Neural cell (in vitro differentiated cells): Measurements from ENCODE around the gene KCNMB2. TPM values are rescaled to one million over a fixed set of nuclear protein-coding genes. Genes with fewer than 3 reads are reported as not detected.

Source experiments
- H2AFZ ChIP-seq: fragments of 200-600, 300-800 bp; sonication (generic), shearing (Covaris generic); 2 replicates; pipeline ENCODE4 v1.6.0; 2014; ENCODE audit warnings: low read depth, mild to moderate bottlenecking, antibody characterized with exemption, low read length, moderate library complexity
- H3F3A ChIP-seq: fragments of 200-600 bp; shearing (Covaris generic); 2 replicates; pipeline ENCODE4 v1.6.1; 2016; ENCODE audit warnings: mild to moderate bottlenecking, moderate library complexity, mixed read lengths, antibody characterized with exemption, low read length; ENCODE audit not compliant: insufficient read depth, poor library complexity, severe bottlenecking
- H3K27ac ChIP-seq: fragments of 200-600, 300-800 bp; sonication (generic), shearing (Covaris generic); 2 replicates; pipeline ENCODE4 v1.5.1; 2014; ENCODE audit warnings: mild to moderate bottlenecking, low read length, moderate library complexity
- H3K27me3 ChIP-seq: fragments of 300-800, 200-600 bp; sonication (generic), shearing (Covaris generic); 2 replicates; pipeline ENCODE4 v1.6.0; 2014; ENCODE audit warnings: mild to moderate bottlenecking, low read depth, low read length, moderate library complexity; ENCODE audit not compliant: insufficient read depth
- H3K36me3 ChIP-seq: fragments of 300-800, 200-600 bp; sonication (generic), shearing (Covaris generic); 2 replicates; pipeline ENCODE4 v1.5.1; 2014; ENCODE audit warnings: mild to moderate bottlenecking, antibody characterized with exemption, low read length, moderate library complexity; ENCODE audit not compliant: insufficient read depth
- H3K4me2 ChIP-seq: fragments of 300-800, 200-600 bp; sonication (generic), shearing (Covaris generic); 2 replicates; pipeline ENCODE4 v1.6.0; 2014; ENCODE audit warnings: mild to moderate bottlenecking, low read length
- H3K4me3 ChIP-seq: fragments of 300-800, 200-600 bp; sonication (generic), shearing (Covaris generic); 2 replicates; pipeline ENCODE4 v1.5.1; 2014; ENCODE audit warnings: mild to moderate bottlenecking, low read length, moderate library complexity
- H3K79me2 ChIP-seq: fragments of 200-600 bp; shearing (Covaris generic); replicated peaks from 2 replicates; pipeline ENCODE4 v1.6.0; 2014; ENCODE audit warnings: mild to moderate bottlenecking, low read length, moderate library complexity; ENCODE audit not compliant: insufficient read depth
- H3K9ac ChIP-seq: fragments of 300-800, 200-600 bp; sonication (generic), shearing (Covaris generic); 2 replicates; pipeline ENCODE4 v1.6.1; 2016; ENCODE audit warnings: mild to moderate bottlenecking, low read length, mixed read lengths
- H3K9me2 ChIP-seq: fragments of 200-600 bp; shearing (Covaris generic); 2 replicates; pipeline ENCODE4 v1.6.1; 2016; ENCODE audit warnings: mild to moderate bottlenecking, low read length, mixed read lengths; ENCODE audit not compliant: insufficient read depth
- H3K9me3 ChIP-seq: fragments of 200-600, 300-800 bp; sonication (generic), shearing (Covaris generic); 2 replicates; pipeline ENCODE4 v1.6.1; 2016; ENCODE audit warnings: mild to moderate bottlenecking, mixed run types, low read length, moderate library complexity, mixed read lengths
- H4K20me1 ChIP-seq: fragments of 200-600 bp; shearing (Covaris generic); 2 replicates; pipeline ENCODE4 v1.6.1; 2016; ENCODE audit warnings: mild to moderate bottlenecking, mixed run types; ENCODE audit not compliant: insufficient read depth
- EP300 ChIP-seq: fragments of 450-650 bp; conservative IDR thresholded peaks from 2 replicates; pipeline ENCODE4 v1.6.1; 2014; ENCODE audit warnings: antibody characterized with exemption, mild to moderate bottlenecking, moderate library complexity; ENCODE audit not compliant: poor library complexity, severe bottlenecking
- EZH2 ChIP-seq: fragments of 200-600, 300-800 bp; shearing (Covaris generic), sonication (generic); IDR thresholded peaks from 2 replicates; pipeline ENCODE4 v1.6.1; 2014; ENCODE audit warnings: antibody characterized with exemption, low read length, borderline replicate concordance, mild to moderate bottlenecking; ENCODE audit not compliant: insufficient read depth, poor library complexity, severe bottlenecking
- MXI1 ChIP-seq: fragments of 450-650 bp; conservative IDR thresholded peaks from 2 replicates; pipeline ENCODE4 v1.6.1; 2014; ENCODE audit warnings: antibody characterized with exemption, mild to moderate bottlenecking; ENCODE audit not compliant: poor library complexity, severe bottlenecking
- POLR2AphosphoS5 ChIP-seq: IDR thresholded peaks from 2 replicates; pipeline ENCODE4 v1.6.1; 2012
- RAD21 ChIP-seq: fragments of 450-650 bp; conservative IDR thresholded peaks from 2 replicates; pipeline ENCODE4 v1.6.1; 2014; ENCODE audit warnings: antibody characterized with exemption, mild to moderate bottlenecking, moderate library complexity
- SMC3 ChIP-seq: fragments of 450-650 bp; conservative IDR thresholded peaks from 2 replicates; pipeline ENCODE4 v1.6.1; 2014; ENCODE audit warnings: antibody characterized with exemption, mild to moderate bottlenecking, moderate library complexity; ENCODE audit not compliant: poor library complexity
- TAF1 ChIP-seq: IDR thresholded peaks from 2 replicates; pipeline ENCODE4 v1.6.1; 2012; ENCODE audit warnings: low read depth
- polyA plus RNA-seq: library from polyadenylated mRNA; depleted of rRNA; stranded (reverse); fragments of >200 nt; gene quantifications from 2 replicates; pipeline ENCODE4 v1.2.3, GENCODE V29; 2014
- TF ChIP-seq, protein P1 (sequence below): fragments of 450-650 bp; IDR thresholded peaks from 2 replicates; pipeline ENCODE4 v1.5.1; 2014; ENCODE audit warnings: antibody characterized with exemption, mild to moderate bottlenecking, moderate library complexity; ENCODE audit not compliant: poor library complexity, severe bottlenecking
- TF ChIP-seq, protein P2 (sequence below): IDR thresholded peaks from 2 replicates; pipeline ENCODE4 v1.6.1; 2012; ENCODE audit warnings: borderline replicate concordance

Gene KCNMB2
- polyA plus RNA-seq, 1 donor from 2014 or later, result 0.93 TPM

DNA sequence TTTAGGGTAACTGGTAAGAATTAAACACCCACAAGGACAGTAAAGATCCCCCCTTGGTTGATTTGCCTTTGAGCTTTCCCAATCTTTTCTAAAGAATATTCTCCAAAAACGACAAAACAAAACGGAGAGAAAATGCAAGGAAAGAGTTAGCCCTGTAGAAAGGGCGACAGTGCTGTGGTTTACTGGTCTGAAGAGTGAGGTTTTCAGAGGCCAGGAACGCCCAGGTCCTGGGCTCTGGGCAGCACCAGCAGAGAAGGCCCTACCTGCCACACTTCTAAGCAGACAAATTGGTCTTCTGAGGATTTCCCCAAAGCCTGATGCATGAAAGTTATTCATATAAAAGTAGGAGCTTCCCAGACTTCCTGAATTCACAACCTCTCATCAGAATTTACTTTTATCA, 119.3 kb downstream of the KCNMB2 start:
- TF ChIP-seq EZH2 (no peak), SMC3 (no peak), POLR2AphosphoS5 (no peak), RAD21 (no peak)
- TF ChIP-seq, protein P1, sequence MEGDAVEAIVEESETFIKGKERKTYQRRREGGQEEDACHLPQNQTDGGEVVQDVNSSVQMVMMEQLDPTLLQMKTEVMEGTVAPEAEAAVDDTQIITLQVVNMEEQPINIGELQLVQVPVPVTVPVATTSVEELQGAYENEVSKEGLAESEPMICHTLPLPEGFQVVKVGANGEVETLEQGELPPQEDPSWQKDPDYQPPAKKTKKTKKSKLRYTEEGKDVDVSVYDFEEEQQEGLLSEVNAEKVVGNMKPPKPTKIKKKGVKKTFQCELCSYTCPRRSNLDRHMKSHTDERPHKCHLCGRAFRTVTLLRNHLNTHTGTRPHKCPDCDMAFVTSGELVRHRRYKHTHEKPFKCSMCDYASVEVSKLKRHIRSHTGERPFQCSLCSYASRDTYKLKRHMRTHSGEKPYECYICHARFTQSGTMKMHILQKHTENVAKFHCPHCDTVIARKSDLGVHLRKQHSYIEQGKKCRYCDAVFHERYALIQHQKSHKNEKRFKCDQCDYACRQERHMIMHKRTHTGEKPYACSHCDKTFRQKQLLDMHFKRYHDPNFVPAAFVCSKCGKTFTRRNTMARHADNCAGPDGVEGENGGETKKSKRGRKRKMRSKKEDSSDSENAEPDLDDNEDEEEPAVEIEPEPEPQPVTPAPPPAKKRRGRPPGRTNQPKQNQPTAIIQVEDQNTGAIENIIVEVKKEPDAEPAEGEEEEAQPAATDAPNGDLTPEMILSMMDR, result no peak
- TF ChIP-seq, protein P2, sequence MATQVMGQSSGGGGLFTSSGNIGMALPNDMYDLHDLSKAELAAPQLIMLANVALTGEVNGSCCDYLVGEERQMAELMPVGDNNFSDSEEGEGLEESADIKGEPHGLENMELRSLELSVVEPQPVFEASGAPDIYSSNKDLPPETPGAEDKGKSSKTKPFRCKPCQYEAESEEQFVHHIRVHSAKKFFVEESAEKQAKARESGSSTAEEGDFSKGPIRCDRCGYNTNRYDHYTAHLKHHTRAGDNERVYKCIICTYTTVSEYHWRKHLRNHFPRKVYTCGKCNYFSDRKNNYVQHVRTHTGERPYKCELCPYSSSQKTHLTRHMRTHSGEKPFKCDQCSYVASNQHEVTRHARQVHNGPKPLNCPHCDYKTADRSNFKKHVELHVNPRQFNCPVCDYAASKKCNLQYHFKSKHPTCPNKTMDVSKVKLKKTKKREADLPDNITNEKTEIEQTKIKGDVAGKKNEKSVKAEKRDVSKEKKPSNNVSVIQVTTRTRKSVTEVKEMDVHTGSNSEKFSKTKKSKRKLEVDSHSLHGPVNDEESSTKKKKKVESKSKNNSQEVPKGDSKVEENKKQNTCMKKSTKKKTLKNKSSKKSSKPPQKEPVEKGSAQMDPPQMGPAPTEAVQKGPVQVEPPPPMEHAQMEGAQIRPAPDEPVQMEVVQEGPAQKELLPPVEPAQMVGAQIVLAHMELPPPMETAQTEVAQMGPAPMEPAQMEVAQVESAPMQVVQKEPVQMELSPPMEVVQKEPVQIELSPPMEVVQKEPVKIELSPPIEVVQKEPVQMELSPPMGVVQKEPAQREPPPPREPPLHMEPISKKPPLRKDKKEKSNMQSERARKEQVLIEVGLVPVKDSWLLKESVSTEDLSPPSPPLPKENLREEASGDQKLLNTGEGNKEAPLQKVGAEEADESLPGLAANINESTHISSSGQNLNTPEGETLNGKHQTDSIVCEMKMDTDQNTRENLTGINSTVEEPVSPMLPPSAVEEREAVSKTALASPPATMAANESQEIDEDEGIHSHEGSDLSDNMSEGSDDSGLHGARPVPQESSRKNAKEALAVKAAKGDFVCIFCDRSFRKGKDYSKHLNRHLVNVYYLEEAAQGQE, result no peak
- H3K9me3 ChIP-seq, result no peaks in the 10 kb centered on the region
- H3K36me3 ChIP-seq, result no peaks in the 10 kb centered on the region
- no peak overlapping the region for H3K4me2 ChIP-seq
- no peak overlapping the region for H3K27ac ChIP-seq
- no peaks in the 10 kb centered on the region for H3K27me3 ChIP-seq
- no peaks in the 10 kb centered on the region for H3K79me2 ChIP-seq
- H3K9me2 ChIP-seq, result no peaks in the 10 kb centered on the region
- H4K20me1 ChIP-seq, result no peaks in the 10 kb centered on the region
- no peaks in the 10 kb centered on the region for H3F3A ChIP-seq
- H3K9ac ChIP-seq, result no peak overlapping the region
- H2AFZ ChIP-seq, result no peak overlapping the region
- no peak overlapping the region for H3K4me3 ChIP-seq

DNA sequence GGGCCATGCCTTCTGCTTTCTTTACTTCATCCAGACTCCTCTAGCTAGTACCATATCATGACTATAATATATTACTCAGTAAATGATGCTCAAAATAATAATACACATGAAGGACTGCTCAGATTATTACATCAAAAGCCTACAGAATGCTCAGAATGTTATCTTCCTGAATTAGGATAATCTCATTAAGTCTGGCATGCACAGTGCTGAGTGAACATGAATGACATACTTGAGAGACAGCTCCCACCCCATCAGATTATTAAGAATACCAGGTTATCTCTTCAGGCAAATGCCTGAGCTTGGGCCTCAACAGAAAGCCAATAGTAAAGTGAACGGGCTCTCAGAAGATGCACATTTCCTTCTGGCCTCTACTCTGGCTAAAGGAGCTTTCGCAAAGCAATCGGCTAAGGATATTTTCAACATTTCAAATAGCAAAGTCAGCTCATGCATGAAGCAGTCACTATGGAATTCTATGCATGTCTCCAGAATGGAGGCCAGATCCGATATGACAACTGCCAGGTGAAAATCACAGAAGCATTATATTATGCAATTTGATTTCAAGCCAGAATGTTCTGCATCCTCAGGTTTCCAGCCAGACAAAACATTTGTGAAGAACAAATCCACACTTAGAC, 122.6 kb downstream of the KCNMB2 start:
- TF ChIP-seq EP300 (no peak), TAF1 (no peak), POLR2AphosphoS5 (no peak), RAD21 (no peak), SMC3 (no peak), EZH2 (no peak), MXI1 (no peak)
- TF ChIP-seq, protein P2, result no peak
- TF ChIP-seq, protein P1, result no peak
- Histone ChIP-seq H3K9me2 (no peaks in the 10 kb centered on the region), H3F3A (no peaks in the 10 kb centered on the region), H3K79me2 (no peaks in the 10 kb centered on the region), H3K4me2 (no peak overlapping the region), H3K9me3 (no peaks in the 10 kb centered on the region), H3K27me3 (no peaks in the 10 kb centered on the region), H3K4me3 (no peak overlapping the region), H2AFZ (no peak overlapping the region), H3K9ac (no peak overlapping the region), H4K20me1 (no peaks in the 10 kb centered on the region), H3K36me3 (no peaks in the 10 kb centered on the region), H3K27ac (no peak overlapping the region)
